Tongue (tissue), 2 donors: ENCODE results near the gene CFAP92. TPM values are rescaled to one million over a fixed set of nuclear protein-coding genes. Genes with fewer than 3 reads are reported as not detected.

Experiments
- DNase-seq: peaks from one replicate; pipeline ENCODE4 v3.0.0-alpha.2; 2015
- total RNA-seq: library from RNA; depleted of rRNA; stranded (reverse); fragments of >200 nt; gene quantifications from one replicate; pipeline ENCODE4 v1.2.3, GENCODE V29; 2014

Gene CFAP92
- total RNA-seq, 1 donor from 2014 or later = 0.10 TPM

DNA sequence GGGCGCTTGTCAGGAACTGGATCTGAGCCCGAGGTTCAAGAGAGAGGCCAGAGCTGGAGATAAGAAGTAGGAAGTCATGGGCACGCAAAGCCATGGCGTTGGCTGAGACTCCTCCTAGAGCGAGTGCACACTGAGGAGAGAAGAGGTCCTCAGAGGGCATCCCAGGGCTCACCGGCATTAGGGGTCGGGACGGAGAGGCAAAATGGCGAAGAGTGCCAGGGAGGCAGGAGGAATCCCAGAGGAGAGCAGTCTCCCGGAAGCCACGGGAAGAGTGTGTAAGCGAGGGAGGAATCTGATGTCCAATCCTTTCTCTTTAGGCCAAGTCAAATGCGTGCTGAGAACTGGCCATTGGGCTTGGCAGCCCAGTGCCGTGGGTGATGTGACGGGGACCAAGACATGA is 31.2 kb upstream of the CFAP92 start:
- DNase-seq = no peak

DNA sequence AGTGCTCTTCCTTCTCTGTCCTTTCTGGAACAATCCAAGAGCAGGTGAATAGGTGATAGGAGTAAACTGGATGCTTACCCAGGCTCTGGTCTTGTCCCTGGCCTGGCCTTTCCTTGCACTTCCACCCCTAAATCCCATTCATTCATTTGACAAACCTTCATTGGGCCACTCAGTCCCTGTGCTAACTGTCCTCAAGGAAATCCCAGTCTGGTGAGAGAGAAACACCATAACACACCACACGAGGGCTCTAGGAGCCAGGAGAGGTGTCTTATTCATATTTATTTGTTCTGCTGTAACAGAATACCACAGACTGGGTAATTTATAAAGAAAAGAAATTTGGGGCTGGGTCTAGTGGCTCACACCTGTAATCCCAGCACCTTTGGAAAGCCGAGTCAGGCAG is 30.0 kb upstream of the CFAP92 start:
- no peak for DNase-seq

DNA sequence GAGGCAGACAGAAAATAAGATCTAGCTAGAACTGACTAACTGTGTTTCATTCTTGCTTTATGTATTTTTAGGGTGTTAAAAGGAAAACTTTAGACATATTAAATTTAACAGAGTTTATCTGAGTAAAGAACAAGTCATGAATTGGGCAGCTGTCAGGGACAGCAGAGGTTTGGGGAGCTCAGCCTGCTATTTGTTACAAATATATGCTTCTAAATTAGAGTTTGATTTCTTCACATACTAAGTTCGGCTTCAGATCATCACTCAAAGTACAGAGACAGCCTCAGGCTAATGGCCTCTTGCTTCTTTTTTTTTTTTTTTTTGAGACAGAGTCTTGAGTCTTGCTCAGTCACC is 29.1 kb upstream of the CFAP92 start:
- no peak for DNase-seq

DNA sequence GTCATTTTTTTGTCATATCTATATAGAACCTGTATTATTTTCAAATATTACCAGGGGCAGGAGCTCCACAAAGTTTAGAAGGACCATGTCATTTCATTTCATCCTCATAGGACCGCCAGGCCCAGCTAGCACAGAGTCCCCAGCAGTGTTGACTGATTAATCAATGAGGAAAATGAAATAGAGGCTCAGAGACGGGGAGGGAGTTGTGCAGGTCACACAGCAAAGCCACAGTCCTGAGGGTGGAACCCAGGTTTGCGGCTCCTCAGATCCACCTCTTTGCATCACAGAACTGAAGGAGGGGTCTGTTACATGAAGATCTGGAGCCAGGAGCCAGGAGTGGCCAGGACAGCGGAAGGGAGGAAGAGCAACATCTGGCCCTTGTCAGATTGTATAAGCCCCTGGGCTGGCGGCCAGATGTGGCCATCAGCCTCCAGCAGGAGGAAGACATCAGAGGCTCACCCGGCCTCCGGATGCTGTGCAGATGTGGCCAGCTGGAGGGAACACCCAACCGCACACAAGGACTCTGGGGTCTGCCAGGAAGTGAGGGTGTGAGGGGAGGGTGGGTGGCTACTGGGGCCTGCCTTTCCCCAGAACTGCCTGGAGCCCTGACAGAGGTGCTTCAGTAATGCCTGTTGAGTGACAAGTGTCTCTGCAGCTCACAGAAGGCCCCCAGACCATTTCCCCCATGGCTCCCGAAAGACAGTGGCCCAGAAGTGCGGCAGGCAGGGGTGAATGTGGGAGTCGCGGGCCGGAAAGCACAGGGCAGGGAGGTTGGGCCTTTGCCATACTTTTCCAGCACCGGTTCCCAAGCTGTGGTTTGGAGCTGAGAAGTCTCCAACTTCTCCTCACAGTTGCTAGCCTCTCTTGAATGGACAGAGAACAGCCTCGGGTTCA is 28.5 kb upstream of the CFAP92 start:
- DNase-seq = peak; percentile 85

DNA sequence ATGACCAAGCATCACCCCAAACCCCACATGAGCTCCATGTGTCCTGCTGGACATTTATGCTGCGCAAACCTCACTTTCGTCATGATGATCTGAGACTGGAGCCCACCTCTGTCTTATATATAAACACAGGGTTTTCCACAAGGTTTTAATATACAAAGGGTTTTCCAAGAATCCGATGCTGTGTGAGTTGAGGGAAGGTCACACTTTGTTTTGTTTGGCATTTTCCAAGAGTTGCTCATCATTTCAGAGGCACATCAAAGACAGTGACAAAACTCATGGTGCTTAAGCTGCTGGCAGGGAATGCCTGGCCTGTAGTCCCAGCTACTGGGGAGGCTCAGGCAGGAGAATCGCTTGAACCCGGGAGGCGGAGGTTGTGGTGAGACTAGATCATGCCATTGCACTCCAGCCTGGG is 27.3 kb upstream of the CFAP92 start:
- no peak for DNase-seq

DNA sequence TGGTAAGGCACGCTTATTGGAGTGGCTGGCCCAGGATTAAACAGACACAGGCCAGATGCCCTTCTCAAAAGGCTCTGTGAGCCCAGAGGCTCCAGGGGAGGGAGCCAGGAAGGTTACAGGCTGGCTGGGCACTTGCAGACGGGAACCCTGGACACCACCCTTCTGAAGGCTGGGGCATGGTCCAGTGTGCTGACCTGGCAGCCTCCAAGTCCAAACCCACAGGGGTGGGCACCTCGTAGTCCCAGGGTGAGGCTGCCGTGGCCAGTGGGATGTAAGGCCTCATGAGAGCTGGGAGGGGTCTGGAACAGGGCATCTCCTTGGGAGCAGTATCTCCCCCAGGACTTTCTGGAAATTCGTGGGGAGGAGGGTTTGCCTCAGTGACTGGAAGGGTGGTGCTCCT is 26.8 kb upstream of the CFAP92 start:
- DNase-seq = no peak

DNA sequence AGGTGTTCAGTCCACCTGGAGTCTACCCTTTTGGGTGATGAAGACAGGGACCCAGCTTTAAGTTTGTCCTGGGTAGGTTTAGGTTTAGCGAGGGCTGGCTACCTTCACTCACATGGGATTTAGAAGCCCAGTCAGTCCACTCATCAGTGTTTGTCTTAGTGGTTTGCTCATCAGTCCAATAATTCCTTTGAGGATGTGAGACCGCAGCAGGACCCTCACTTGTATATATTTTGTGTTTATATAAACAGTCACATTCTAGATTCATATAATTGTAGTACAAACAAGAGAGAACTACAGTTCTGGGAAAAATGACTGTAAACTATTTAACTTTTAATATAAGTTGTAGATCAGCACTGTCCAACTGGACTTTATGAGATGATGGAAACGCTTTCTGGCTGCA is 25.4 kb upstream of the CFAP92 start:
- no peak for DNase-seq

DNA sequence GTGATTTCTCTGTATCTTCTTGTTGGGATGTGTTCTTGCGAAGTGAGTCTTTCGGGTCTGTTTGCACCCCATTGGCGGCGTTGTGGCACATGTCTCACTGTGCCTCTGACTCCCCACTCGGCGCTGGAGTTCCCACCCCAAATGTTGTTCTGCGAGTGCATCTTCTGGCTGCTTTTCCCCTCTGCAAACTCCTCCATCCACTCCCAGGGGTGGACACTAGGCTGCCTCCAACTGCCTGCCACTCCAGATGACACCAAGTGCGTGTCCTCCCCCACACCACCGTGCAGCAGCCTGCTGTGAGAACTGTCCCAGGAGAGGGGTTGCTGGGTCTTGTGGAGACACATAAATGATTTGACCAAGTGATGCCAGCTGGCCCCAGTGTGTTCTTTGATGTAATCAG is 24.9 kb upstream of the CFAP92 start:
- DNase-seq = no peak

DNA sequence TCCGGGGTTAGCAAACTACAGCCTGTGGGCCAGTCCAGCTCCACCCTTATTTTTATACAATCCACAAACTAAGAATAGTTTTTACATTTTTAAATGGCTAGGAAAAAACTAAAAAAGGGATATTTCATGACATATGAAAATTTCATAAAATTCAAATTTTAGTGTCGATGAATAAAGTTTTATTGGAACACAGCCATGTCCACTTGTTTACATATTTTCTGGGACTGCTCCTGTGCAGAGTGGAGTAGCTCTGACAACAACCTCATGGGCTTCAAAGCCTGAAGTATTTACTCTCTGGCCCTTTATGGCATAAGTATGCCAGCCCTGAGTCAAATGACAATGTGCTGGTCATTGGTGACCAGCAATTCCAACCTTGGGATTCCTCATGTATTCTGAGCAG is 24.4 kb upstream of the CFAP92 start:
- no peak for DNase-seq

DNA sequence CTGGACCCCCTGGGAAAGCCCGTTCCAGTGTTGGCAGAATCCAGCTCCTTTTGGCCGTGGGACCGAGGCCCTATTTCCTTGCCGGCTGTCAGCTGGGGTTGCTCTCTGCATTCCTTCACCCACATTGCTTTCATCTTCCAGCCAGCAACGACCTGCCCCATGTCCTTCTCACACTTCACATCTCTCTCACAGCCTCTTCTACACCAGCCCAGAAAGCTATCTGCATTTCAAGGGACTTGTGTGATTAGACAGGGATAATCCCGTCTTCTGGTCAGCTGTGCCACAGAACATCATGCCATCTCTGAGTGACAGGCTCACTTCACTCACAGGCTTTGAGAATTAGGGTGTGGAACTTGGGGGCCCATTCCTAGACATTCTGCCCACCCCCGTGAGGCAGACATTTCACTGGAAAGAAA is 23.6 kb upstream of the CFAP92 start:
- peak; percentile 38 for DNase-seq

DNA sequence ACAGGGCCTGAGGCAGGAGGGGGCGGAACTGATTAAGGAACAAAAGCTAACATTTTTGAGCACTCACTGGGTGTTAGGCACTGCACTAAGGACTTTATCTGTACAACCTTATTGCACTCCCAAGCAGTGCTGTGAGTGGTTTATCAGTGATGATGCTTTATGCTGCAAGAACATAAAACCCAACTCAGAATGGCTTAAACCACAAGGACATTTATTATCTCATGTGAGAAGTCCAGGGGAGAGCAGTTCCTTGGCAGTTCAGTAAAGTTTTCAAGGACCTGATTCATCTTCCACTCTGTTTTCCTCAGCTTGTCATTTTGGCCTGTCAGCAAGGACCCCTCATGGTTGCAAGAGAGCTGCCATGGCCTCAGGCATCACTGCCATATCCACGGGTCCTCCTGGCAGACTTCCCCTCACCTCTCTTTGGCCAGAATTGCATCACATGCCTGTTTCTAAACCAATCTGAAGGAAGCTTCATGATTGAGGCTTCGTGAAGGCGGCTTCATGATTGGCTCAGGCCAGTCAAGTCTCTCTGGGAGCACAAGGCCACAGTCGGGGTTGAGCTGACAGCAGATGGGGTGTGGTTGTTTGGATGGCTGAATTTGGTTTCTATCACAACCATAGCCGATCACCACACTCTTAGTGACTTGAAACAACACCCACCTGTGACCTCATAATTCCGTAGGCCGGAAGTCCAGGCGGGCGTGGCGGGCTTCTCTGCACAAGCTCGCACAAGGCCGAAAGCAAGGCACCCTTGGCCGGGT is 23.0 kb upstream of the CFAP92 start:
- no peak for DNase-seq

DNA sequence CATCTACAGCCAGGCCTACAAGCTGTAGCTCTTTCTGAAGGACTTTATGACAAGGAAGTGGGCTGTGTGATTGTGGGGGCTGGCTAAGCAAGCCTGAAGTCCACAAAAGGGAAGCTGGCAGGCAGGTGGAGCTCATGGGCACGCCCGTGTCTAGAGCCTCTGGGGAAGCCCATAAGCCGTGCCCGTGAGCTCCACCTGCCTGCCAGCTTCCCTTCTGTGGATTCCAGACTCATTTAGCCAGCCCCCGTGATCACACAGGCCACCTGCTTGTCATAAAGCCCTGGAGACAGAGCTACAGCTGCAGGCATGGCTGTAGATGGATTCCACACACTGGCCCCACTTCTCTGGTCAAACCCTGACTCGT is 22.5 kb upstream of the CFAP92 start:
- DNase-seq = peak; percentile 68

DNA sequence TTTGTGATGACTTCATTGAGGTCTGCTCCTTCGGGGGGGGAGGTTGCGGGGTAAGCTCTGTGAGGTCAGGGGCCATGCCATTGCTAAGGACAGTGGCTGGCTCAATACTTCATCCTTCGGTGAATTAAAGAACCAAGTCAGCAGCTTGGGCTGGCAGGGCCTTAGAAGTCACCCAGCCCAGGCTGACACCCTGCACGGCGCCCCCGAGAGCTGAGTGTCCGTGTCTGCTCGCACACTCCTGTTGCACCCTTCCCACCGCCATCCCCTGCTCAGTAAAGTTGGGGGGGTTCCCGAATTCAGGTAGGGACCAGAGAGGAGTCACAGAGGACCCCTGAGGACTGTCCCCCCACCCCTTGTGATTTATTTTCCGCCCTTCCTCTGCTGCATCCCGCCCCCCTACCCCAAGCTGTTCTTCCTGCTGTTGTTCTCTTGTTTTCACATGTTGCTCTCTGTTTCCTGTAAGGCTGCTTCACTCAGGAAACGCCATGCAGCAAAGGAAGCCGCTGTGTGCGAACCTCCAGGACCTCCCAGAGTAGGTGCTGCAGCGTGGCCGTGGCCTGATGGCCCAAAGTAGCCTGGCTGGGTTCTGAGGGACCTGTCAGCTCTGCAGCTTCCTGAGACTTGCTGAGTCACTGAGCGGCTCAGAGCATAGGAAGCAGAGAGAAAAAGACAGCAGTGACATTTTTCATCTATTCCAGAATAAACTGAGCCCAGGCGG is 21.7 kb upstream of the CFAP92 start:
- DNase-seq = no peak

DNA sequence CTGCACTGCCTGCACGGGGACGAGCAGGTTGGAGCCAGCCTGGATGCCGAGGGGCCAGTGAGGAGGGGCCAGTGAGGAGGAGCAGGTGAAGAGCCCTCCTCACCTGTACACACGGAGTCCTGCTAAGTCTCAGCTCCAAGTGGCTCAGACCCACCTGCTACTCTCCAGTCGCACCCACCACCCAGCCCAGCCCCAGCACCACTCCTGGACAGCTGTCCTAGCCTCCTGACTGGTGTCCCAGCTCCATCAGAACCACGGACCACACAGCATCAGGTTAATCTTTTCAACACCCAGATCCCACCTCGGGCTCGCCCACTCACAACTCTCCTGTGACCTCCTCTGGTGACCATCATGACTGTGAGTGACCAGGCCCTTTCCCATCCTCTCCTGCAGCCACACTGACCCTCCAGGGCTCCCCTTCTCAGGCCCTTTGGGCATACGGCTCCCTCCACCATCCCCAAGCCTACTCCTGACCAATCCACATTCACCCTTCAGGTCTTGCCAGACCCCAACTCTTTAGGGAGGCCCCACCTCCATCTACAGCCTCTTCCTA is 21.0 kb upstream of the CFAP92 start:
- DNase-seq = no peak

DNA sequence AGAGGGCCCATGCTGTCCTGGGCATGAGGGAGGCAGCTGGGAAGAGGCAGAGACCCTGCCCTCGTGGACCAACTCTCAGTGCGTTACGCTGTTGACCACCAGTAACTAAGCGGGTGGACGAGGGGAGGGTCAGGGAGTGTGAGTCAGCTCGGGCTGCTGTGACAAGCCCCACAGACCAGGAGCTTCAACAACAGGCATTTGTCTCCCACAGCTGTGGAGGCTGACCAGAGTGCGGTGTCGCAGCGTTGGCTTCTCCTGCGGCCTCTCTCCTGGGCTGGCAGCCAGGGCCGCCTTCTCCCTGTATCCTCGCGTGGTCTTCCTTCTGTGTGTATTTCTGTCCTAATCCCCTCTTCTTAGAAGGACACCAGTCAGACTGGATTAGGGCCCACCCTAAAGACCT is 20.3 kb upstream of the CFAP92 start:
- DNase-seq = no peak

DNA sequence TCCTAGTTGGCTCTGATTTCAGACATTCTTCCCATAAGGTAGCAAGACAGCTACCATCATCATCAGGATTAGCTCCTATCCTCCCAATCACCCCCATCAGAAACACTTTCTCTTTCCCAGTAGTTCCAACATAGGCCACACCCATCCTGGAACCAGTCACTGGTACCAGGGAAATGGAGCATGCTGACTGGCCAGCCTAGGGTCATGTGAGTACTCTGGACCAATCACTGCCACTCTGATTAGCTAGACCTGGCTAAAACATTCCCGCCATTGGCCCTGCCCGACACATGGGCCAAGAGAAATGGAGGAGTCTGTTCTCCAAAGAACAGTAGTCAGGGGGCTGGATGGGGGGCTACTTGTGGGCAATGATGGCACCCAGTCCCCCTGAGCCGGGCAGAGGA is 19.6 kb upstream of the CFAP92 start:
- no peak for DNase-seq

DNA sequence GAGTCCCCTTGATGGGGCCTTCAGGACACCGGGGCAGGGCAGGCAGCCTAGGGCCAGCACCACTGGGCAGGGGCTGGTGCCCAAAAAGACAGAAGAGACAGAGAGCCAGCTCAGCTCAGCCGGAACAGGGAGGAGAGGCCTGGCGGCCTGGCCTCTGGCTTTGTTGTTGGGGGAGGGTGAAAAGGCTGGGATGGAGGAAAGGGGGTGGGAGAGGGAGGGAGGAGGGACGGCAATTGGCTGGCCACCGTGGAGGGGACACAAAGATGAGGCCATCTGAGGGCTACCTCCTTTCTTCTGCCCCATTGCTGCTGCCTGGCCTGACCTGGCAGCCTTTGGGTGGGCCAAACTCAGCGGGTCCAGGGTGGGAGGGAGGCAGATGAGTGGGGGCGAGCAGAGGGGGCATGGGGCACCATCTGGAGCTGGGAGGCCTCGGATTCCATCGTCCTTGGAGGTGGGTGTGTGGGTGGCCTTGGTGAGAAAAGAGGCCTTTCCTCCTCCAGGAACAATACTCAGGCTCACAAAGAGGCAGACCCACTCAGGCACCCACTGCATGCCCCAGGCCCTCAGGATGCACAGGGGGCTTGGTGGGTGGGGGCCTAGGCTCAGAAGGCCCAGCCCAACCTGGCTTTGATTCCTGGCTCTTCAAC is 16.6 kb upstream of the CFAP92 start:
- DNase-seq = no peak

DNA sequence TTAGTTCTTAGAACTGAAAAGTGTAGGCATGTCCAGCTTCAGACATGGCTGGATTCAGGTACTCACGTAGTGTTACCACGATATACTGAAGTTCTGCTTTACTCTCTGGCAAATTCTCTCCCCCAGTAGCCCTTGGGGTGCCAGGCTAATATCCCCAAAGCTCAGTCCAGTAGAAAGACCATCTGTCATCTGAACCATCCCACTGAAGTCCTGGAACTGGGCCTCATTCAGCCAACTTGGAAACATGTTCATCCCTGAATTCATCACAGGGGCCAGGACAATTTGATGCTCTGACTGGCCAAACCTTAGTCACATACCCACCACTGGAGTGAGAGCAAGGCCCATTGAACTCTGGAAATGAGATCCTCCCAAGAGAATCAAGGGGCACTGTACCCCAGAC is 15.4 kb upstream of the CFAP92 start:
- no peak for DNase-seq

DNA sequence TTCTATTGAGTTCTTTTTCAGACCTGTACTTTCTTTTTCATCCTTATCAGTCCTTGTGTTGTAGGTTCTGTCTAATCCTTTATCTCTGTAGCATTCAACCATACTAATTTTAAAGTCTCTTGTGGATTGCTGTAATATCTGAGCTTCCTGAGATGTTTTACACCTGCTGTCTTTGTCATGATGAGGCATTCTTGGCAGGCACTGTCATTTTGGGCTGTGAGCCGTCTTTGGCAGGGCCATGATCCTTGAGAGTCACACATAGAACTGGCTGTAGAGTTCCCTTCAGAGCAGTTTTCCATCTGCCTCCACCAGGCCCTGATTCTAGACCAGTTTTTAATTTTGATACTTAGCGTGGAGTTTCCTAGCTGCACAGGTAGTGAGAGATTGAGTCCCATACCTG is 13.9 kb upstream of the CFAP92 start:
- DNase-seq = no peak

DNA sequence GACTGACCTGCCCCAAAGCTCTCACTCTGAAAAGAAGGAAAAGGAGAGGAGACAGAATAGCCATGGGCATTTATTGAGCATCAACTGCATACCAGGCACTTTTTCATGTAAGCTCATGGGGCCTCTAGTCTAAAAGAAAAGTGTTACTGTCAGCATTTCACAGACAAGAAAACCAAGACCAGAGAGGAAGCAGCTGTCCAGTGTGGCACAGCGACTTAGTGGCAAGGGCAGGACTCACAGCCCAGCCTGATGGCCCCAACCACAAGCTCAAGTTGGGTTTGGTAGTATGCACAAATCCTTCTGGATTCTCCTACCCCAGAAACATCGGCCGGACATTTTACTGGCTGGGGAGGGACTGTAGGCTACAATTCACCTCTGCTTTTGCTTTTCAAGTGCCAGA is 13.0 kb upstream of the CFAP92 start:
- DNase-seq = no peak

DNA sequence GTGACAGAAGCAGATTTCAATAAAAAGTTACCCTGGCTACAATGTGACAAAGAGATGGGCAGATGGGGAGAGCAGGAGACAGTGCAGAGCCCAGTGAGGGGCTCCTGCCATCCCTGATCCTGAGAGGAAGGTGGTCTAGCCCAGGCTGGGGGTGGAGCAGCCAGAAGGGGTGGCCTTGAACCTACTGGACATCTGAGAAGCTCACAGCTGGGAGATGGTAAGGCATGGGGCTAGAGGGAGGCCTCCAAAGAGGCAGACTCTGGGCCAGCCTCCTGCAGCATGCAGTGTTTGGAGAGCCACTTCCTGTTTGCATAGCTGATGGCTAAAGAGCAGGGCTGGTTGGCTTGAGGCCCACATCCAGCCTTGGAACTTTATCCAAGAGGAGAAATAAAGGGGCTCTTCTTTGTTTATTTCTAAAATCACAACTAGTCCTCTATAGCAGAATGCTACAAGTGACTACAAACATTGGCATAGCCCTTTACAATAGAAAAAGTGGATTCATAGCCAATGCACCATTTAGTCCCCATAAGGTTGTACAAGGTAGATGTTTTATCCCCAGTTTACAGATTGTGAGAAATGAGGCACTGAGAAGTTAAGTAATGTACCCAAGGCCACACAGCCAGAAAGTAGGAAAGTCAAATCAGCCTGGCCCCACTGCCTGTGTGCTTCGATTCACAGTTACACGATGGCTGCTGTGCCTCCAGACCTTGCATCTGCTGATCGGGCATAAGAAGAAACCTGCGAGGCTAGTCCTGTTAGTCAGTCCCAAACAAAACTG is 11.8 kb upstream of the CFAP92 start:
- no peak for DNase-seq
